ENCODE measurements around the gene STARD4.

Gene STARD4, protein sequence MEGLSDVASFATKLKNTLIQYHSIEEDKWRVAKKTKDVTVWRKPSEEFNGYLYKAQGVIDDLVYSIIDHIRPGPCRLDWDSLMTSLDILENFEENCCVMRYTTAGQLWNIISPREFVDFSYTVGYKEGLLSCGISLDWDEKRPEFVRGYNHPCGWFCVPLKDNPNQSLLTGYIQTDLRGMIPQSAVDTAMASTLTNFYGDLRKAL
- 50.8 reads per million, percentile 68 among the genes with 10 or more reads in this experiment for total RNA-seq

DNA sequence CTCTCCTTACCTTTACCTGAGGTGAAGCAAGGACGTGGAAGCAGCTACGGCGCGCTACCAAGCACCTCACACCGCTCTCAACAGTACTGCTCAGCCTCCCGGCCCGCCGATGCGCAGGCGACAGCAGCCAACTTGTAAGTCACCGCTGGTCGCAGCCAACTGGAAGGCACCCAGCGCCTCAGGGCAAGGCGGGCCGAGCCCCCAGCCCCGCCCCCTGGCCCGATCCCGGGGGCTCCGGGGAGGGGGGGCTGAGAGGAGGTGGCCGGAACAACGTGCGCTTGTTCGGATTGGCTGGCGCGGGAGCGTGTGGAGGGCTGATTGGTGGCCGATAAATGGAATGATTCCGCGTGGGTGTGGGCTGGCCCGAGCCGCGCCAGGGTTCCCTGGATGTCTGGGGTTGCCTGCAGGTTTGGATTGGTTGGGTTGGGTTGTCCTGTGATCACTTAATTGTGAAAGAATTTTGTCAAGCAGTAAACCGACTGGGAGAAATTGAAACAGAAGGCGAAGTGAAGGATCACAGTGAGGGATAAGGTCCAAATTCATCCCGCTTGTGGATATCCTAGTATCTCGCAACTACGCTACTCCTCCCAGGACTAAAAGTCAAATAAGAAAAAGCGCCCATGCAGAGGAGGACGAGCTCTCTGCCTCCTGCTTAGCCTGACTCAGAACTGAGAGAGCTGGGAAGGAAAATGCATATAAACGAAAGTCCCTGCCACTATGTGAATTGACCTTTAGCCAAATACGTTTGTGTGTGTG is at the start of gene STARD4:
TSS of gene STARD4 (minus strand) at position 161 of the 756 bp plus-strand sequence. CDS start 5,102 bp downstream, outside the sequence.
- DNase-seq, result peak; percentile 90

DNA sequence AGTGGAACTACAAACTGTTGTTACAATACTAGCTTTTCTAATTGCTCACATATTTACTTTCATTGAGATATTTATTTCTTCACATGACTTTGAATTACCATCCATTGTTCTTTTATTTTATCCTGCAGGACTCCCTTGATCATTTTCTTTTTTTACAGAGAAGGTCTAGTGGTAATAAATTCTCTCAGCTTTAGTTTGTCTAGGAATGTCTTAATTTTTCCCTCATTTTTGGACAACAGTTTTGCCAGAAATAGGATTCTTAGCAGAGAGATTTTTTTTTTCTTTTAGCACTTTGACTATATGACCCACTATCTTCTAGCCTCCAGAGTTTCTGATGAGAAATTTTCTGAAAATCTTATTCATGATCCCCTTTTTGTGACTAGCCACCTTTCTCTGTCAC is 47.3 kb upstream of the STARD4 start:
- DNase-seq, result no peak

DNA sequence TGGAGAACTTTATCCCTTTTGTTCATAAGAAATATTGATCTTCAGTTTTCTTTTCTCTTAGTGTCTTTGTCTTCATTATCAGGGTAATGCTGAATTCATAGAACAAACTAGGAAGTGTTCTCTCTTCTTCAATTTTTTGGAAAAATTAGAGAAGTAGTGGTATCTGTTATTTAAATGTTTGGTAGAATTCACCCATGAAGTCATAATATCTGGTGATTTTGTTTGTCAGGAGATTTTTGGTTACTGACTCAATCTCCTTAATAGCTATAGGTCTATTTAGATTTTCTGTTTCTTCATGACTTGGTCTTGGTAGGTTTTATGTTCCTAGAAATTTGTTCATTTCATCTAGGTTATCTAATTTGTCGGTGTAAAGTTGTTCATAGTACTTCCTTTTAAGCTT is 45.4 kb upstream of the STARD4 start:
- DNase-seq, result no peak

DNA sequence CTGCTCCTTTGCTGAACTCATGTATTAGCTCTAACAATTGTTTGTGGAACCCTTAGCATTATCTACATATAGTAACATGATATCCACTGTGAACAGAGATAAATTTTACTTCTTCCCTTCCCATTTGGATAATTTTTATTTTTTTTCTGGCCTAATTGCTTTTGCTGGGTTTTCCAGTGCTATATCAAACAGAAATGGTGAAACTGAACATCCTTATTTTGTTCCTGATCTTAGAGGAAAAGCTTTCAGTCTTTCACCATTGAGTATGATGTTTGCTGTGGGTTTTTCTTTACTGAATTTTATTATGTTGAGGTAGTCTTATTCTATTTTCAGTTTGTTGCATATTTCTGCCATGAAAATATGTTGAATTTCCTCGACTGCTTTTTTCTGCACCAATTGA is 44.8 kb upstream of the STARD4 start:
- no peak for DNase-seq

DNA sequence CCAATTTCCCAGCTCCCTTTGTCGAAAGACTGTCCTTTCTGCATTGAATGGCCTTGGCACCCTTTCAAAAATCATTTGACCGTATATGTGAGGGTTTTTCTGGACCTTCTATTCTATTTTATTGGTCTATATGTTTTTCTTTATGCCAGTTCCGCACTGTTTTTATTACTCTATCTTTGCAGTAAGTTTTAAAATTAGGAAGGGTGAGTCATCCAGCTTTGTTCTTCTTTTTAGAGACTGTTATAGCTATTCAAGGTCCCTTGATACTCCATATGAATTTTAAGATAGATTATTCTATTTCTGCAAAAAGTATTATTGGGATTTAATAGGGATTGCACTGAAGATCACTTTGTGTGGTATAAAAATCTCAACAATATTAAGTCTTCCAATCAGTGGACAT is 44.2 kb upstream of the STARD4 start:
- no peak for DNase-seq

DNA sequence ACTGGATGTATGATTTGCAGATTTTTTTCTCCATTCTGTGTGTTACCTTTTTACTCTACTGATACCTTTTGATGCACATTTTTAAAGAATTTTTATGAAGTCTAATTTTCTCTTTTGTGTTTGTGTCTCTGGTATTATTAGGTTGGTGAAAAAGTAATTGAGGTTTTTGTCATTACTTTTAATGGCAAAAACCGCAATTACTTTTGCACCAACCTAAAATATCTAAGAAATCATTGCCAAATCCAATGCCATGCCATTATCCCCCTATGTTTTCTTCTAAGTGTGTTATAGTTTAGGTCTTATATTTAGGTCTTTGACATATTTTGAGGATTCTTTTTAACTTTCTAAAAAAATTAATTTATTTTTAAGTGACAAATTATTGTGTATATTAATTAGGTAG is 43.4 kb upstream of the STARD4 start:
- DNase-seq, result no peak

DNA sequence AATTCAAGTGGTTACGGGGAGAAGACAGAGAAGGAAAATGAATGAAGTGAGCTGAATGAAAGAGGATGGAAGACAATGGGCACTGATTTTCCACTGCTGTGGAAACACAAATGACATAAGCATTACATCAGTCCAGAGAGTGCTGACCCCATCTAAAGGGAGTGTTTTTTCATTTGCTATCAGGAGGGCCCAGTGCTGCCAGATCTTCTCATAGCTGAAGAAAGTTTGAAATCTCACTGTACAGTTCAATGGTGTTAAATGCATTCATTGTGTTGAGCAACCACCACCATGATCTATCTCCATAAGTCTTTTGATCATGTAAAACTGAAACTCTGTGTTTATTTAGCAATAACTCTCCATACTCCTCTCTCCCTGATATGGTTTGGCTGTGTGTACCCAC is 41.5 kb upstream of the STARD4 start:
- no peak for DNase-seq

DNA sequence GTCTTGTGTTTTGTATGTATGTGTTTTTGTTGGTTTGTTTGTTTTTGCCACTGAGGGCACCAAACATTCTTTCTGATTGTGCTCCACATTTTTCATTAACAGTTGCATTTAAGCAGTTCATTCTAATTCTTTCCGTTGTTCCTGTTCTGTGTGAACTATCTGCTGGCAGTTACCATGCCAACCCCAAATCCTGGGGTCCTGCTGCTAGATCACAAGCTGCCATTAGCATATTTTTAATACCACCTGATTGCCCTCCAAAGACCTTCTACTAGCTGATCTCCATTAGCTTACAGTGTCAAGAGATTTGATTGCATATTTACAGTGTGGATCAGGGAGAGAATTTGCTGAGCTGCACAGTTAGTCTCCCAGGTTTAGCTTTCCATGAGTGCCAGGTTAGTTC is 40.6 kb upstream of the STARD4 start:
- DNase-seq, result no peak

DNA sequence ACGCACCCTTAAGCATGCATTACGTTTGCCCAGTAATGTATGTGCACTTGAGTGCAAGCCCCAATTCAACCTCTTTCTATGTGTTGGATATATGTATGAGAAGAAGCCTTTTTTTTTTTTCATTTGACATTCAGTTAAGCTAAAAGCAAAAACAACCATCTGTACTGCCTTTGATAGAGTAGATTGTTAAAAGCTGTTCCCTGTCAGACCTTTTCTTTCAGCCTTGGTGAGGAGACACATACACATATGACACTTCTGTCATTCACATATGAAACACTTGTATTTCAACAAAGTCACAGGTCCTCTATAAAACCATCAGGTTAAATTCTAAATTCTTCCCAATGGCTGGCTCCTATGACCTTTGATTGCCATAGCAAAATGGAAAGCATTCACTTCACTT is 40.2 kb upstream of the STARD4 start:
- DNase-seq, result no peak

DNA sequence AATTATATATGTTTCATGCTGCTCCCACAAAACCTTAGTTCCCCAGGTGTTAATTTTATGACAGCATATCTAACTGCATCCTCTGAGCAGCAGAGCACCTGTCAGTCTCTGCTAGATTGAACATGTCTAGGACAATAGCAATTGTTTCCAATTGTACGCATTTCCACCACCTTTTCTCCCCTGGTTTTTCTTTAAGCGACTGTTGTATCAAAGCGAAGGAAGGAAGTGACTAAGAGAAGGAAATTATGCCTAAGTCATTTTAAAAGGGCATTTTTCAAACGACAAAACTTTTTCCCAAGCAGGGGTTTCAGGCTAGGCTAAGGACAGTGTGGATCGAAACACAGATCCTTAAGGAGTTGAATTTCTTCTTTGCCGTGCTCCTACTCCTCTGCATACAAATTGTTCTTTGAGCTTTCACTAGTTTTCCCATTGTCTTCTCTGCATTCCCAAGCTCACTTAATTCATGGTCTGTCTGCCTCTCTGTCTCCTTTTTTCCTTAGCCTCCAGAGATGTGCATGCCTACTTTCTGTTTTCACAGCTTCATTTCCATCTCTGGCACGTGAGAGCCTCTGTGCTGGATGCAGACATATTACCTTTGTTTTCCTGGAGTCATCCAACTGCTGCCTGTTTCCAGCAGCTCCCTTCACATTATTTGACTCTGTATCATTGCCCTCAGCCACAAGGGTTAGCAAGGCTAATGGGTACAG is 39.4 kb upstream of the STARD4 start:
- no peak for DNase-seq

DNA sequence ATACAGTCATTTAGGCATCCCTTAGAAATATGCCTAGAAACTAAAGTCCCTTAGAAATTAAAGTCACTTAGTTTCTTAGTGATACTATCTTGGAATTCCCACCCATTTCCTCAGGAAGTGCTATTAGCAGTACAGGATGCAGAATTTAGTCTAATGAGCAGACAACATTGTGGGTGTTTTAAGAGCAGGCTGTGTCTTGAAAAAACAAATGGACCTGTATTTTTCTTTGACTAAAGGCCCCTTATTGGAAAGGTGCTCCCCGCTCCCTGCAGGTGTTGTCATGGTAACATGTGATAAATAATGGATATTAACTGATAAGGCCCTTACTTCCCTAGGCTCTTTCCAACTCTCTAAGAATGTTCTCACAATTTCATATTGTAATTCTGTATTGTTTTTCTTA is 38.8 kb upstream of the STARD4 start:
- DNase-seq, result no peak

DNA sequence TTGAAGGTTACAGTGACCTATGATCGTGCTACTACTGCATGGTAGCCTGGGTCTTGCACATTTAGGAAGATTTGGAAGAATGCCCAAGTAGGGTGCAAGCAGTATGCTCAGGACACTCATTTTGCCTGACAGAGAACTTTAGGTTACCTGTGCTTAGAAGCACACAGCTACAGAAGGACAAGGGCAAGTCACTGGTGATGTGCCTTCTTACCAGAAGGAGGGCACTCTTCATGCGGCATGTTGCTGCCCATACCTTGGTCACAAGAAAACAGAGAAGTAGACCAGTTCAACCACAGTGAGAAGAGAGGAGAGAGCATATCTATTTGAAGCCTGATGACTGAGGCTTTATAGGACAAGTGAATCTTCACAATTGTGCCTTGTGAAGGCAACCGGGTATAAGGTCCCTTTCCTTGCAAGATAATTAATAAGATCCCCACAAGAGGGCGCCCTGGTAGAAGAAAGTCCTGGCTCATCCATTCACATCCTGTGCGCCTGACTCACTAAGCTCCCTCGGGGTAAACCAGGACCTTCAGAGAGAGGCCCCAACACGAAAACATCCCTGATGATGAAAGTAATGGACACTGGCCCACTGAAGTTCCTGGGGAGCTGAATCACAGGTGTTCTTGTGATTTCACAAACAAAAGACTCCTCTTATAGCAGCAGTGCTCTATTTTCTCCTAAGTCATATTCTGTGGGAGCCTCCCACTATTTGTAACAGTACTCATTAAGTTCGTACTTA is 38.1 kb upstream of the STARD4 start:
- peak; percentile 73 for DNase-seq

DNA sequence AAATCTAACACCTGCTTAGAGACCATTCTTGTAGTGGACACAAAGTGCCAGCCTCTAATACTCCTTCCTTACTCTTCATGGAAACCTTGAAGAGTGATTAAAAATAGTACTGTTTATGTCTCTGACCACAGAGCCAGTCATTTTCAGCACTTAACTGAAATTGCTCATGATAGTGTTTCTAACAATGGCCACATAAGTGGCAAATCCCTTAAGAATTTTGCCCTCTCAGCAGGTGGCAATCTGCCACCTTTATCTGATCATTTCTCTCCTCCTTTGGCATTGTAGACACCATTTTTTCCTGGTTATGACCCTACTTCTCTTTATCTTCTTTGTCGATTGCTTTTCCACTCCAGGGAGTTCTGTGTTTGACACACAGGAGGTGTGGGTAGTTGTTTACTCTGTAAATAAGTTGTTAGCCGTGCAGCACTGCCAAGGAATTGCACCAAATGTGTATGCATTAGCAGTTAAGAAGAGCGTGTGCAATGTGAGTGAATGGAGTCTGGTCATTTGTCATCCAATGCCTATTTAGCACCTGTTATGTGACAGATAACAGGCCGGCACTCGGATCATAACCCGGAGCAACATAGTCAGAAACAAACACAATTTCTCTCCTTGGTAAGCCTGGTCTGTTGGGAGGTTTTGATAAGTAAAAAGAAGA is 36.8 kb upstream of the STARD4 start:
- no peak for DNase-seq

DNA sequence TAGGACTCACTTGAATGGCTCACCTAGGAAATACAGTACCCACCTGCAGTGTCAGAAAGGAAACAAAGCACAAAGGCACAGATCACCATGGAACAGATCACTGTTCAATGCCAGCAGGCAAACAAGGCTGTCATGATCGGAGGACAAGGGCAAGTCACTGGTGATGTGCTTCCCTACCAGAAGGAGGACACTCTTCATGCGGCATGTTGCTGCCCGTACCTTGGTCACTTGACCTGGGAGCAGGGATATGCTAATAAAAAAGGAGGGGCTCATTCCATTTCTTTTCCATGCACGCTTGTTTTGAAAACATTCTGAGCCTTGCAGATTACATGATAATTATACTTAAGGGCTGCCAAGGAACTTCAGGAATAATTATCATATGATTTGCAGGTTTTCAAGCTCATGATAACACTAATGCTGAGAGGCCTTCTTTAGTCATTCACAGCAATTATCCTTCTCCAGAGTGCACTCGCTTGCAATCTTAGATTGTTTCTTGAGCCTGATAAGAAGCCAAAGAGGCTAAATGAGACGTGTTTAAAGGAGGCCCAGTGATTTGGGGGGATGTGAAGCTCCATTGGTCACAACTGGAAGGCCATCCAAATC is 36.1 kb upstream of the STARD4 start:
- no peak for DNase-seq

DNA sequence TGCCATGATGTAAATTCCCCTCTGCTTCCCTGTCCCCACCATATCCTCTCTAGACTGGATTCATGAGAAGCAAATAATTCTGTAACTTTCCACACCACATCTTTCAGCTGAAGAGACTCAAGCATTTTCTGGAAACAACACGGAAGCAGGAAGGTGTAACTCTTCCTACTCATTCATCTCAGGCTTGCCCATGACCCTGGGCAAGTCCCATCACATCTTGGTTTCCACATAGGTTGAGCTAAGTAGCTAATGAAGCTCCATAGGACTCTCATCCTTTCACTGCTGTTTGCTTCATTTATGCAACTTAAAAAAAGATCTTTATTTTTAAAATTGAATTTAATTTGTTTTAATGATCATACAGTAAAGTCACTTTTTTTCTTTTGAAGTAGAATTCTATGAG is 32.7 kb upstream of the STARD4 start:
- DNase-seq, result no peak

DNA sequence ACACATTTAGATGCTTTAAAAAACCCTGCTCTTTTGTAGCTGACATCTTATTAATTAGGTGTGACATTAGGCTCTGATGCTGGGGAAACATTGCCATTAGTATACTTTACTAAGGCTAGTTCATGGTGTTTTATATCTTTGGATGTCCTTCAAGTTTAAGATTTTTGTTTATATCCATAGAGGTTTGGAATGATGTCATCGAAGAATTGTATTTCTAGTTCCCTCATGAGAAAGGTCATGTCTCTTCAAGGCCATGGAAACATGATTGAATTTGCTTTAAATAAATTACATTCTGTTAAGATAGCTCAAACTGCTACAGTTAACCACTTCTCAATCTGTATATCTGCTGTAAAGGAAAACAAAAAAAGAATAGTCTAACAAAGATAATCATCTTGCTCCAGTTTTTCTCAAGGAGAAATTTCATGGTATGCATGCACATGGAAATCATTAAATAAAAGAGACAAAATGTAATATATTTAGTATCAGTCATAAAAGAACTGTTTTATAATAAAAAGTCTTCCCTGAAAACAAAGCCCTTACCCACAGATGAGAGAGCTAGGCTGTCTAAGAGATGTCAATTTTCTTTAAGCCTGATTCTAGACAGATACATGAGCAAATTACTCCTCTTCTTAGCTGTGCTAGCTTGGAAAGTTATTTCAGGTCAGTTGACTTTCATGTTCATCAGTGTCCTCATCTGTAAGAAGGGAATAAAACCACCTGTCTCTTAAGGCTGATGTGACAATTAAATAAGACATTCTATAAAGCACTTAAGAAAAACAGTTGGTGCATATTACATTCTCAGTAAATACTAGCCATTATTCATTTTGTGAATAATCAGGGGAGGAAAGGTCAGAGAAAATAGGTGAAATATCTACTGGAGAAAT is 25.0 kb upstream of the STARD4 start:
- DNase-seq, result no peak

DNA sequence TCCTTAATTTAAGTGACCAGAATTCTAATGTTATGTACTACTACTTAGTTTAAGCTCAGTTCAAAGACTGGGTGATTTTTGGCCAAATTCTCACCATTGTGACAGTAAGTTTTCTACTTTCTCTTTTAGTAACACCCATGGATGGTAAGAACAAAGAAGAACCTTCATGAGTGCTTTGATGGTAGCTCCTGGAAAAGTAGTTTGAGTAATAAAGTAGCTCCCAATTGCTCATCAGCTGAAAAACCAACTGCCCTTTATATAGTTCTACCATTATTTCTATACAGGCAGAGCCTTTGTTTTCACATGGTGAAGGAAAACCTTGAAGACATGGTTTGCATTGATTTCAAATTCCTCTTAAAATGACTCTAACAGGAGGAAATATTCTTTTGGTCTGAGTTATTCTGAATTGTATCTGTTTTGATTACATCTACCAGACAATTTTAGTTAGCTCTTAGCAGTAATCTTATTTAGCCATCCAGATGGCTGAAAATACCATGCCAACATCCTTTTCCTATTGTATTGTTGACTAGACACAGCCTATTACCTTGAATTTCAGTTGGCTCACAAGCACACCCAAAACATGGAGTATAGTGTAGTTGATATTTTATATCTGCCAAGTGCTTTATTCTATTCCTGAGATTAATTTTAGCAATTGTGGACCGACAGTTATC is 23.7 kb upstream of the STARD4 start:
- DNase-seq, result no peak

DNA sequence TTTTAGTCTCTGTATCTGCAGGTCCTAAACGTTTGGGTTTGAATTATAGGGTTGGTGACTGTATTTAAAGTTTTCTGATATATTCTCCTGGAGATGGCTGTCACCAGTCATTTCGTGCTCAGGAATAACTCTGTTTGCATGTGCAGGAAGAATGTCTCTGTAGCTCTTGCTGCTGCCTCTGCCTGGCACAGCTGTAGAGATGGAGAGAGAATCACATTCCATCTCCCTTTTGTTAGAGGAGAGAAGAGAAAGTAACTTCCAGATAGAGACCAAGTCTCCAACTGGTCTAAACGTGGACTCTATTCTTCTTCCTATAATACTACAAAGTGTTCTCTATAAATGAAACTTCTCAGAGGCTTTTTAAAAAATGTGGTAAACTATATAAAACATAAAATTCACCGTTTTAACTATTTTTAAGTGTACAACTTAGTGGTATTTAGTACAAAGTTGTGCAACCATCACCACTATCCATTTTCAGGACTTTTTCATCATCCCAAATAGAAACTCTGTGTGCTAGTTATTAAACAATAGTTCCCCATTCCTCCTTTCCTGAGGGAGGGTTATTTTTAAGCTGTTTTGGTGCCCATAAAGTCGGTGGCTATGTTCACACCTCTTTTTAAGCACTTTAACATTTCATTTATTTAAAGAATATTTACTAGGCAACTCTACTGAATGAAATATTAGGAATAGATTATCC is 20.7 kb upstream of the STARD4 start:
- no peak for DNase-seq

DNA sequence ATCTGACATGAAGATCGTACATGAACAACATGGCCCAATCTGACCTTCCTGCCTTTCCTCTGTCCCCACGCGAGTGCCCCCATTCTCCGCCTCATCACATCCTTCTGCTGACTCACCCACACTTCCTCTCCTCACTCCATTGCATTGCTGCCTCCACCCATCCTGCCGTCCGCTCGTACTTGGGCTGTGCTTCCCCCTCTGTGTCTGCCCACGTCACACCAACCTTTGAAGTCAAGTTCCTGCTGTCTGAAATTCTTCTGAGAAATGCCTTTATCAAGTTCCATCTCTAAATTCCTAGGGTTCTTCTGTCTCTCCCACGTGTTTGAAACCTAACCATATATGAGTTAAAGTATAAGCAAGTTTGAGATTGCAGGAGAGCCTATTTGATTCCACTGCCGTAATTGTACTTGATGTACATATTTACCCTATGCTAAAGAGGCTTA is 18.0 kb upstream of the STARD4 start:
- DNase-seq, result peak; percentile 81

DNA sequence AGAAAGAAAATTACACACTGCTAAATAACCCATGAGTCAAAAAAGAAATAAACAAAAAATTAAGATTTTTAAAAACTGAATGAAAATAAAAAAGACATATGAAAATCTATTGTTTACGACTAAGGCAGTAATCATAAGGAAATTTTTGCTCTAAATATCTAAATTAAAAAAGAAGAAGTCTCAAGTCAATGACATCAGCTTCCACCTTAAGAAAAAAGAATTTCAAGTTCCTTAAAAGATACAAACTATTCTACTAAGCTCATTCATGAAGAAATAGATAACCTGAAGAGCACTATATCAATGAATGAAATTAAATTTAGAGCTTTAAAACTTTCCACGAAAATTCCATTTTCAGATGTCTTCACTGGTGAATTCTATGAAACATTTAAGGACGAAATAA is 15.7 kb upstream of the STARD4 start:
- no peak for DNase-seq

Data from effector CD4-positive, alpha-beta T cell (primary cell).